GM23338 (cell line): ENCODE results near the gene SASH1. TPM values are rescaled to one million over a fixed set of nuclear protein-coding genes. Genes with fewer than 3 reads are reported as not detected.
A peak's percentile ranks its signal among the peaks of the same experiment; 100 is the strongest.

ENCODE experiments used
- ATAC-seq: fragments of 200-7000 bp; cut with Tn5 transposase; 3 replicates; pipeline ENCODE4 v1.9.1; 2020
- DNase-seq: peaks from one replicate; pipeline ENCODE4 v3.0.0-alpha.2; 2015; ENCODE audit warnings: low spot score
- H2AFZ ChIP-seq: fragments of 200-600 bp; sonication (generic); 2 replicates; pipeline ENCODE4 v1.8.0; 2016; ENCODE audit warnings: antibody characterized with exemption, mild to moderate bottlenecking, moderate library complexity
- H3F3A ChIP-seq: fragments of 200-600 bp; sonication (generic); replicated peaks from 2 replicates; pipeline ENCODE4 v1.8.0; 2017; ENCODE audit warnings: antibody characterized with exemption, mixed run types, low read depth
- H3K27ac ChIP-seq: fragments of 200-600 bp; sonication (generic); 2 replicates; pipeline ENCODE4 v1.6.1; 2016; ENCODE audit warnings: low read depth
- H3K27me3 ChIP-seq: fragments of 200-600 bp; sonication (generic); 2 replicates; pipeline ENCODE4 v1.8.0; 2016; ENCODE audit warnings: mild to moderate bottlenecking, mixed run types, moderate library complexity; ENCODE audit not compliant: insufficient read depth
- H3K36me3 ChIP-seq: fragments of 200-600 bp; sonication (generic); 2 replicates; pipeline ENCODE4 v1.8.0; 2016; ENCODE audit warnings: mild to moderate bottlenecking; ENCODE audit not compliant: insufficient read depth
- H3K4me1 ChIP-seq: fragments of 200-600 bp; sonication (generic); 2 replicates; pipeline ENCODE4 v1.8.0; 2016; ENCODE audit warnings: mild to moderate bottlenecking, moderate library complexity; ENCODE audit not compliant: insufficient read depth
- H3K4me2 ChIP-seq: fragments of 200-600 bp; sonication (generic); 2 replicates; pipeline ENCODE4 v1.7.1; 2017; ENCODE audit warnings: mixed run types
- H3K4me3 ChIP-seq: fragments of 200-600 bp; sonication (generic); 2 replicates; pipeline ENCODE4 v1.6.1; 2016; ENCODE audit warnings: mixed run types
- H3K79me2 ChIP-seq: fragments of 200-600 bp; sonication (generic); replicated peaks from 2 replicates; pipeline ENCODE4 v1.8.0; 2017; ENCODE audit warnings: mild to moderate bottlenecking; ENCODE audit not compliant: insufficient read depth
- H3K9me2 ChIP-seq: fragments of 200-600 bp; sonication (generic); 2 replicates; pipeline ENCODE4 v1.8.0; 2017; ENCODE audit not compliant: insufficient read depth
- H4K20me1 ChIP-seq: fragments of 200-600 bp; sonication (generic); replicated peaks from 2 replicates; pipeline ENCODE4 v1.8.0; 2017; ENCODE audit warnings: mild to moderate bottlenecking; ENCODE audit not compliant: insufficient read depth
- H3K27ac Mint-ChIP-seq: 2 replicates; pipeline ENCODE4 v1.8.0; 2020; ENCODE audit warnings: inconsistent platforms, mild to moderate bottlenecking, moderate library complexity, mixed read lengths
- H3K27me3 Mint-ChIP-seq: 3 replicates; pipeline ENCODE4 v1.8.0; 2022; ENCODE audit warnings: low read depth, mild to moderate bottlenecking, moderate library complexity, mixed read lengths, inconsistent platforms; ENCODE audit not compliant: insufficient read depth, poor library complexity
- H3K36me3 Mint-ChIP-seq: 3 replicates; pipeline ENCODE4 v1.8.0; 2021; ENCODE audit warnings: low read depth, mild to moderate bottlenecking, inconsistent platforms, moderate library complexity, mixed read lengths
- H3K4me1 Mint-ChIP-seq: 3 replicates; pipeline ENCODE4 v1.8.0; 2020; ENCODE audit warnings: mild to moderate bottlenecking, inconsistent platforms, mixed read lengths
- H3K4me3 Mint-ChIP-seq: 3 replicates; pipeline ENCODE4 v1.8.0; 2021; ENCODE audit warnings: moderate library complexity, mild to moderate bottlenecking, inconsistent platforms, mixed read lengths
- H3K9me3 Mint-ChIP-seq: 3 replicates; pipeline ENCODE4 v1.8.0; 2020; ENCODE audit warnings: moderate library complexity, mild to moderate bottlenecking, inconsistent platforms, mixed read lengths
- CREB1 ChIP-seq: fragments of 250-450 bp; sonication (Bioruptor Pico); IDR thresholded peaks from 2 replicates; pipeline ENCODE4 v1.5.0; 2020; ENCODE audit warnings: low read depth, mild to moderate bottlenecking, moderate library complexity
- EZH2 ChIP-seq: fragments of 200-600 bp; sonication (generic); IDR thresholded peaks from one replicate; pipeline ENCODE4 v1.8.0; 2017; ENCODE audit warnings: antibody characterized with exemption, mild to moderate bottlenecking, low read depth; ENCODE audit not compliant: unreplicated experiment
- EZH2phosphoT487 ChIP-seq: fragments of 200-600 bp; sonication (generic); IDR thresholded peaks from one replicate; pipeline ENCODE4 v1.8.1; 2018; ENCODE audit warnings: antibody characterized with exemption; ENCODE audit not compliant: unreplicated experiment
- JUNB ChIP-seq: IDR thresholded peaks from one replicate; pipeline ENCODE4 v1.6.1; 2016; ENCODE audit warnings: antibody characterized with exemption; ENCODE audit not compliant: unreplicated experiment
- NANOG ChIP-seq: IDR thresholded peaks from 2 replicates; pipeline ENCODE4 v1.6.1; 2016; ENCODE audit warnings: antibody characterized with exemption, borderline replicate concordance
- REST ChIP-seq: IDR thresholded peaks from one replicate; pipeline ENCODE4 v1.6.1; 2018; ENCODE audit warnings: antibody characterized with exemption; ENCODE audit not compliant: unreplicated experiment
- ZNF331 ChIP-seq: fragments of 250-450 bp; sonication (Bioruptor Pico); IDR thresholded peaks from 2 replicates; pipeline ENCODE4 v1.5.0; 2020; ENCODE audit warnings: low read depth, mild to moderate bottlenecking, moderate library complexity
- polyA plus RNA-seq: library from polyadenylated mRNA; unstranded; fragments of >200 nt; fragmentation: Nextera tagmentation; extraction: Ambion mirVana; gene quantifications from 2 replicates; pipeline ENCODE4 v1.2.1, GENCODE V29; 2016
- total RNA-seq: library from RNA; depleted of rRNA; stranded (reverse); fragments of >200 nt; shearing (Covaris generic); gene quantifications from 2 replicates; pipeline ENCODE4 v1.2.3, GENCODE V29; 2014
- TF ChIP-seq, protein P1 (sequence below): fragments of 250-450 bp; sonication (Bioruptor Pico); IDR thresholded peaks from 2 replicates; pipeline ENCODE4 v1.5.0; 2020; ENCODE audit warnings: mild to moderate bottlenecking, moderate library complexity

SASH1 gene
- total and polyA plus RNA-seq, 2 experiments from 2014 or later, result 8.2 to 30.2 TPM

DNA sequence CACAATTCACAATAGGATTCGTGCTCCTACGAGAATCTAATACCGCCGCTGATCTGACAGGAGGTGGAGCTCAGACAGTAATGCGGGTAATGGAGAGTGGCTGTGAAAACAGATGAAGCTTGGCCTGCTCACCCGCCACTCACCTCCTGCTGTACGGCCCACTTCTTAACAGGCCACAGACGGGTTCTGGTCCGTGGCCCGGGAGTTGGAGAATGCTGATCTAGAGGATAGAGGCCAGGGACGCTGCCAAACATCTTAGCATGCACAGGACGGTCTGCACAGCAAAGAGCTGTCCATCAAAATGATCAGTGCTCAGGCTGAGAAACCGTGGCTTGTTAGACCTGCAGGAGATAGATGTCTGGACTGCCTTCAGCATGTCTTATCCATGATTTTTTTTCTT is 186.4 kb downstream of the SASH1 start (continued):
- TF ChIP-seq, protein P1, sequence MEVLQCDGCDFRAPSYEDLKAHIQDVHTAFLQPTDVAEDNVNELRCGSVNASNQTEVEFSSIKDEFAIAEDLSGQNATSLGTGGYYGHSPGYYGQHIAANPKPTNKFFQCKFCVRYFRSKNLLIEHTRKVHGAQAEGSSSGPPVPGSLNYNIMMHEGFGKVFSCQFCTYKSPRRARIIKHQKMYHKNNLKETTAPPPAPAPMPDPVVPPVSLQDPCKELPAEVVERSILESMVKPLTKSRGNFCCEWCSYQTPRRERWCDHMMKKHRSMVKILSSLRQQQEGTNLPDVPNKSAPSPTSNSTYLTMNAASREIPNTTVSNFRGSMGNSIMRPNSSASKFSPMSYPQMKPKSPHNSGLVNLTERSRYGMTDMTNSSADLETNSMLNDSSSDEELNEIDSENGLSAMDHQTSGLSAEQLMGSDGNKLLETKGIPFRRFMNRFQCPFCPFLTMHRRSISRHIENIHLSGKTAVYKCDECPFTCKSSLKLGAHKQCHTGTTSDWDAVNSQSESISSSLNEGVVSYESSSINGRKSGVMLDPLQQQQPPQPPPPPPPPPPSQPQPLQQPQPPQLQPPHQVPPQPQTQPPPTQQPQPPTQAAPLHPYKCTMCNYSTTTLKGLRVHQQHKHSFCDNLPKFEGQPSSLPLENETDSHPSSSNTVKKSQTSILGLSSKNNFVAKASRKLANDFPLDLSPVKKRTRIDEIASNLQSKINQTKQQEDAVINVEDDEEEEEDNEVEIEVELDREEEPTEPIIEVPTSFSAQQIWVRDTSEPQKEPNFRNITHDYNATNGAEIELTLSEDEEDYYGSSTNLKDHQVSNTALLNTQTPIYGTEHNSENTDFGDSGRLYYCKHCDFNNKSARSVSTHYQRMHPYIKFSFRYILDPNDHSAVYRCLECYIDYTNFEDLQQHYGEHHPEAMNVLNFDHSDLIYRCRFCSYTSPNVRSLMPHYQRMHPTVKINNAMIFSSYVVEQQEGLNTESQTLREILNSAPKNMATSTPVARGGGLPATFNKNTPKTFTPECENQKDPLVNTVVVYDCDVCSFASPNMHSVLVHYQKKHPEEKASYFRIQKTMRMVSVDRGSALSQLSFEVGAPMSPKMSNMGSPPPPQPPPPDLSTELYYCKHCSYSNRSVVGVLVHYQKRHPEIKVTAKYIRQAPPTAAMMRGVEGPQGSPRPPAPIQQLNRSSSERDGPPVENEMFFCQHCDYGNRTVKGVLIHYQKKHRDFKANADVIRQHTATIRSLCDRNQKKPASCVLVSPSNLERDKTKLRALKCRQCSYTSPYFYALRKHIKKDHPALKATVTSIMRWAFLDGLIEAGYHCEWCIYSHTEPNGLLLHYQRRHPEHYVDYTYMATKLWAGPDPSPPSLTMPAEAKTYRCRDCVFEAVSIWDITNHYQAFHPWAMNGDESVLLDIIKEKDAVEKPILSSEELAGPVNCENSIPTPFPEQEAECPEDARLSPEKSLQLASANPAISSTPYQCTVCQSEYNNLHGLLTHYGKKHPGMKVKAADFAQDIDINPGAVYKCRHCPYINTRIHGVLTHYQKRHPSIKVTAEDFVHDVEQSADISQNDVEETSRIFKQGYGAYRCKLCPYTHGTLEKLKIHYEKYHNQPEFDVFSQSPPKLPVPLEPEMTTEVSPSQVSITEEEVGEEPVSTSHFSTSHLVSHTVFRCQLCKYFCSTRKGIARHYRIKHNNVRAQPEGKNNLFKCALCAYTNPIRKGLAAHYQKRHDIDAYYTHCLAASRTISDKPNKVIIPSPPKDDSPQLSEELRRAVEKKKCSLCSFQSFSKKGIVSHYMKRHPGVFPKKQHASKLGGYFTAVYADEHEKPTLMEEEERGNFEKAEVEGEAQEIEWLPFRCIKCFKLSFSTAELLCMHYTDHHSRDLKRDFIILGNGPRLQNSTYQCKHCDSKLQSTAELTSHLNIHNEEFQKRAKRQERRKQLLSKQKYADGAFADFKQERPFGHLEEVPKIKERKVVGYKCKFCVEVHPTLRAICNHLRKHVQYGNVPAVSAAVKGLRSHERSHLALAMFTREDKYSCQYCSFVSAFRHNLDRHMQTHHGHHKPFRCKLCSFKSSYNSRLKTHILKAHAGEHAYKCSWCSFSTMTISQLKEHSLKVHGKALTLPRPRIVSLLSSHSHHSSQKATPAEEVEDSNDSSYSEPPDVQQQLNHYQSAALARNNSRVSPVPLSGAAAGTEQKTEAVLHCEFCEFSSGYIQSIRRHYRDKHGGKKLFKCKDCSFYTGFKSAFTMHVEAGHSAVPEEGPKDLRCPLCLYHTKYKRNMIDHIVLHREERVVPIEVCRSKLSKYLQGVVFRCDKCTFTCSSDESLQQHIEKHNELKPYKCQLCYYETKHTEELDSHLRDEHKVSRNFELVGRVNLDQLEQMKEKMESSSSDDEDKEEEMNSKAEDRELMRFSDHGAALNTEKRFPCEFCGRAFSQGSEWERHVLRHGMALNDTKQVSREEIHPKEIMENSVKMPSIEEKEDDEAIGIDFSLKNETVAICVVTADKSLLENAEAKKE (CRISPR knock-in tag), result no peak
- no peak for TF ChIP-seq NANOG
- no peak for TF ChIP-seq EZH2
- TF ChIP-seq CREB1 (CRISPR knock-in tag), result no peak
- TF ChIP-seq JUNB, result no peak

DNA sequence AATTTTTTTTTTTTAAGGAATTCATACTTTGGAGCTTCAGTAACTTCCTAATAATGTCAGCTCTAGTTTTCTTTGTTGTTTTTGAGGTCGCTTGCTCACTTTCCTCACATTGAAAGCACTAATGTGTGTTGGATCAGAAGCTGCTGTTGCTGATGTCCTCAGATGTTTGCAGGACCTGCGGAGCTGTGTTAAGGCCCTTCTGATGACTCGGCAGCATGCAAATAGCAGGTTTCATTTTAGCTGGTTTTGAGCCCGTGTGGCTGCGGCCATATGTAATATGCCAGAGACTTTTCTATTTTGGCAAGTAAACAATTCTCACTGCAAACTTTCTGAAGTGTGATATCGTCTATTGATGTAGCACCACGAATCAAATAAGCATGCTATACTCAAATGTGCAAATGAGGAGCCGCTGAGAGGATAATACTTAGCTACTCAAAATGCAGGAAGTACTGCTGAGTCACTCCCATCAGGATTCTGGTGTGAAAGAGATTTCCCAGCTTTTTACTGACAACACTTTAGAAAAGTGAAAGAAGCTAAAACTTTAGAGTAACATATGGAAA is 187.8 kb downstream of the SASH1 start:
- Mint-ChIP-seq H3K36me3 (peaks cover 79% of the 10 kb centered on the region), H3K4me3 (no peak overlapping the region), H3K9me3 (peaks cover 10% of the 10 kb centered on the region), H3K27ac (peak overlapping the region; percentile 97), H3K27me3 (peaks cover 9% of the 10 kb centered on the region), H3K4me1 (peaks cover 21% of the 10 kb centered on the region)
- Histone ChIP-seq H3K36me3 (peaks cover 14% of the 10 kb centered on the region; the same call in 1 of the 2 replicates), H2AFZ (no peak overlapping the region), H3K79me2 (no peaks in the 10 kb centered on the region), H3K9me2 (no peaks in the 10 kb centered on the region), H3F3A (no peaks in the 10 kb centered on the region), H3K27me3 (no peaks in the 10 kb centered on the region), H3K4me1 (peaks cover 10% of the 10 kb centered on the region), H3K27ac (peak overlapping the region; percentile 6), H3K4me2 (peak overlapping the region; percentile 16; the same call in 1 of the 2 replicates), H3K4me3 (no peak overlapping the region), H4K20me1 (no peaks in the 10 kb centered on the region)
- ATAC-seq, result peak; percentile 74
- DNase-seq, result peak; percentile 56
- TF ChIP-seq ZNF331 (CRISPR knock-in tag), result no peak
- TF ChIP-seq EZH2phosphoT487, result no peak
- no peak for TF ChIP-seq REST
